Gastrocnemius medialis (tissue), 4 donors: Measurements from ENCODE around the gene WFDC10B.

Experiments used
- CTCF ChIP-seq, 5 experiments: fragments of 450-650 bp in 3 of 5; fragments of 200-600 bp in 2 of 5; sonication (generic) in 2 of 5; IDR thresholded peaks in 4 of 5; conservative IDR thresholded peaks in 1 of 5; 1 replicate in 4 of 5; 2 replicates in 1 of 5; pipeline ENCODE4 v1.5.1; 2016 to 2019; ENCODE audit warnings: antibody characterized with exemption in 5 of 5, mild to moderate bottlenecking in 3 of 5, moderate library complexity in 3 of 5
- POLR2A ChIP-seq, 2 donors: fragments of 450-650 bp; IDR thresholded peaks; one replicate each; pipeline ENCODE4 v1.6.1; 2017; ENCODE audit warnings: antibody characterized with exemption in 2 of 2, mild to moderate bottlenecking in 2 of 2, moderate library complexity in 2 of 2

- TF ChIP-seq CTCF (IDR thresholded peaks at IDR 0.05 in 4 of 5, conservative IDR thresholded peaks at IDR 0.05 in 1 of 5) = no peak
- TF ChIP-seq POLR2A (IDR thresholded peaks at IDR 0.05) = no peak
Measured at GRCh38 chr20:45639687-45640086, 65.1 kb downstream of the WFDC10B start.
